Stimulated activated CD4-positive, alpha-beta T cell treated with anti-CD3 and anti-CD28 coated beads, Interleukin-15, amount 100 ng/mL, for 24 hours (primary cell): ENCODE results near the gene ZNF22.

Experiments
- DNase-seq: peaks from one replicate; pipeline ENCODE4 v3.0.0-alpha.2; 2020

The ZNF22 gene

DNA sequence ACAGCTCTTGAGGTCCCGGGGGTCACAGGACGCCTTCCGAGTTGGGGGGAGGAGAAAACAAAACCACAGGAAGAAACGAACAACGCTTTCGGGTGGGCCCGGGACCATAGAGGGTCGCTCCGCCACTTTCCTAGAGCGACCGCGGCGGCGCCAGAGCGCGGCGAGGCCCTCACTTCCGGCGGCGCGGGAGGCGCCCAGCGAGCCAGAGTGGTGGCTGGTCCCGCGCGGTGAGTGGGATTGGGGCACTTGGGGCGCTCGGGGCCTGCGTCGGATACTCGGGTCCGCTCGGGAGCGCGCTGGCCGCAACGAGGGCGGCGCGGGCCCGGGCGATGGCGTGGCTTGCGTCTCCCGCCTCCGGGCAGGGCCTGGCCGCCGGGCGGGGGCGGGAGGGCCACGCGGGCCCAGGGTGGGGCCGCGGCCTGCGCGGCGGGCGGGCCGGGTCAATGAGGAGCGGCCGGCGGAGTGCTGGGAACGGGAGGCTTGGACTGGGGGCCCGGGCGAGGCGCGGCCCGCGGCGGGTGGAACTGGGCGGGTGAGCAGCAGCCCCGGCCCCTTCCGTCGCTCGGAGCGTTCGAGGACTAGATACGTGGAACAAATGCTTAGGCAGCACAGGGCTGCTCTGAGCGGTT, at the start of gene ZNF22:
TSS of gene ZNF22 (plus strand) at position 172 of the 629 bp plus-strand sequence. CDS start 2,446 bp downstream, outside the sequence.
- DNase-seq: peak; percentile 74

DNA sequence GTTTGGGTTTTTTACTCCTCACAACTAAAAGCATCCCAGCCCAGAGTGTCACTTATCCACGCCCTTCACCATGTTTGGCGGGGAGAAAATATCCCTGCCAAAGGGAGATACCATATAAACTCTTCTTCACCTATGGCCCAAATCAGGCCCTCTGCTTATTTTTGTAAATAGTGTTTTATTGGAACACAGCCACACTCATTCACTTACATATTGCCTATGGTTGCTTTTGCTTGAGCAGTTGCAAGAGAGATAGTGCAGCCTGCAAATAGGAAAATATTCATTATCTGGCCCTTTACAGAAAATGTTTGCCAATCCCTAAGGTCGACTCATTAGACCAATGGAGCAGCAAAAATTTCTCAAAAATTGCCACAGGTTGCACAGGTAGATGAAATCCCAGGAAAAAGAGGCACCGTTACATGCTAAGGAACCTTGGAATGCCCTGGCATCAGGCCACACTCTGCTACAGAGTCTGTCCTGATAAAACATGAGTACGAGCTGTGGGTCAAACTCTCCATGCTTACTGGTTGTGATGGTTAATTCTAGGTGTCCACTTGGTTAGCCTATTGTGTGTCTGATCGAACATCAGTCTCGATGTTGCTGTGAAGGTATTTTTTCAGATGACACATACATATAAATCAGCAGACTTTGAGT, 49.0 kb upstream of the ZNF22 start:
- no peak for DNase-seq

DNA sequence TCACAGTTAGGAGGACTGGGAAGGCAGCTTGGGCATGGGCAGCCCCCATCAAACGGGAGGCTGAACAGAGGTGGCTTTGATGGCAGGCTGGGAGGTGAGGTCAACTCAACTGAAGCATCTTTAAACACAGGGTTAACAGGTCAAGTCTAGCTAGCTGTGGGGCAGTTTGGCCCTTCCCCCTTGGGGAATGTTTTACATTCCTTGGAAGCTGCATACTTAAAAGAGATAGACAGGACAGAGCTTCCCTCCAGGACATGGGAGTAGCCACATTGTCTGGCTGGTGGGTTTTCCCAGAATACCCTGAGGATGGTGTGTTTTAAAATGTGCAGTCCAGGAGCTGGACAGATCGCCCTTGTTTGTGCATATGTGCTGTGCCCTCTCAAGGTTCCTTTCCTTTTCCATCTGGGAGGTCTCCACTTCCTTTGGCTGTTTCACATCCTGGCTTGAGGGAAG, 47.9 kb upstream of the ZNF22 start:
- no peak for DNase-seq

DNA sequence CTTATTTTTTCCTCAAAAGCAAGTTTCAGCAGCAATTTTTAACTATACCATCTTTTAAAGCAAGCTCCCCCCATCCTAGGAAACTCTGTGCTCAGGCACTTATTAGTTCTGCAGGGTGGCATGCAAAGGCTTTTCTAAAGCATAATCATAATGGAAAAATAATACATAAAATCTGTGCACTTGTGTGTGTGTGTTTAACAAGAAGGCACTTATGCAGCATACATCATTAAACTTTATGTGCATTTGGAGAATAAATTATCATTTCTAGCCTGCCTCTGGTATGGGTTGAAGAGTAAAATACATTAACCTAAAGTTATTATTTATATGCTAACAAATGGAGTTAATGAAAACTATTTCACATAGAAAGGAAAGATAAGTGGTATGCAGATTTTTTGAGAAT, 46.7 kb upstream of the ZNF22 start:
- DNase-seq: no peak

DNA sequence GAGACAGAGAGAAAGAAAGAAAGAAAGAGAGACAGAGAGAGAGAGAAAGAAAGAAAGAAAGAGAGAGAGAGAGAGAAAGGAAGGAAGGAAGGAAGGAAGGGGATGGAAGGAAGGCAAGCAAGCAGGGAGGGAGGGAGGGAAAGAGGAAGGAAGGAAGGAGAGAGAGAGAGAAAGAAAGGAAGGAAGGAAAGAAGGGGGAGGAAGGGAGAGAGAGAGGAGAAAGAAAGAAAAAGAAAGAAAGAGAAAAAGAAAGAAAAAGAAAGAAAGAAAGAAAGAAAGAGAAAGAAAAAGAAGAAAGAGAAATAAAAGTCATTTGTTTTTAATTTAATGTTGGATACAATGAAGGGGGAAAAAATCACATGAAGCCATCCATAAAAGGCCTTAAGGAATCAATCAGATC, 45.8 kb upstream of the ZNF22 start:
- DNase-seq: no peak

DNA sequence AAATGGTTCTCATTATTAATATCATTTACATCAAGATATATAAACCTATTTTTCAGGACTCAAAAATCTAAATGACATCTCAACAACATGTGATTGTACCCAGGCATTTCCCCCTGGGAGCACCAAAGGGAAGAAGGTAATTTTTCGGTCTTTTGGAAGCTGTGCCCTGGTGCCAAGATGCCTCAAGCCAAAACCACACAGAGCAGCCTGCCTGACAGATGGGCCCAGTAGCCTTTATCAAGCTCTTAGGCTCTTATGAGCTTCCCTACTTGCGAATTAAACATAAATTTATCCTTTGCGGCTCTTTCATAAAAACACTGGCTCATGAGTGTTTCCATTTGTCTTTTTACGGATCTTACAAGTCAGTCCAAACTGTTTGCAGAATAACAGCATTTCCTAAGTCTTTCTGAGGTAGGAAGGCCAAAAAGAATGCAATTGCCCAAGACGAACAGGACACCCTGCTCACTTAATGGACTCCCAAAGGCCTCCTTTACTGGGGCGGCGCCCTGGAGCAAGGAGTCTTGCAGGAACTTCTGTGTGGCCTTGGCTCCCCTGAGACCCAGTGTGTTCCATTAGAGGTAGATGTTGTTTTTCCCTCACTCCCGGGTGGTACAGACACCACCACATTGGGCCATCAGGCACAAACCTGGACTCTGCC, 45.2 kb upstream of the ZNF22 start:
- DNase-seq: no peak

DNA sequence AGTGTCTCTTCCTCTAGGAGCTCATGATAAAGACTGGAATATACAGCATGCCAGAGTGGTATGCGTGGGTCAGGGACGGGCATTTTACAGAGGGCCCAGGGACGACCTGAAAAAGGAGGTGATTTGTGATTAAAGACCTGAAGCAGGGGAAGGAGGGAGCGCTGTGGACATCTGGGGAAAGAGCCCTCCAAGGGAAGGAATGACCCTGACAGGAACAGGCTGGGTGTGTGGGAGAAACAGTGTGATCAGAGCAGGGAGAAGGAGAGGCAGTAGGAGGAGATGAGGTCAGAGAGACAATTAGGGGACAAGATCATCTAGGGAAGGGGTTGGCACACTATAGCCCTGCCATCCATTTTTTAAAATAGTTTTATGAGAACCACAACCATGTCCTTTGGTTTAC, 44.5 kb upstream of the ZNF22 start:
- no peak for DNase-seq

DNA sequence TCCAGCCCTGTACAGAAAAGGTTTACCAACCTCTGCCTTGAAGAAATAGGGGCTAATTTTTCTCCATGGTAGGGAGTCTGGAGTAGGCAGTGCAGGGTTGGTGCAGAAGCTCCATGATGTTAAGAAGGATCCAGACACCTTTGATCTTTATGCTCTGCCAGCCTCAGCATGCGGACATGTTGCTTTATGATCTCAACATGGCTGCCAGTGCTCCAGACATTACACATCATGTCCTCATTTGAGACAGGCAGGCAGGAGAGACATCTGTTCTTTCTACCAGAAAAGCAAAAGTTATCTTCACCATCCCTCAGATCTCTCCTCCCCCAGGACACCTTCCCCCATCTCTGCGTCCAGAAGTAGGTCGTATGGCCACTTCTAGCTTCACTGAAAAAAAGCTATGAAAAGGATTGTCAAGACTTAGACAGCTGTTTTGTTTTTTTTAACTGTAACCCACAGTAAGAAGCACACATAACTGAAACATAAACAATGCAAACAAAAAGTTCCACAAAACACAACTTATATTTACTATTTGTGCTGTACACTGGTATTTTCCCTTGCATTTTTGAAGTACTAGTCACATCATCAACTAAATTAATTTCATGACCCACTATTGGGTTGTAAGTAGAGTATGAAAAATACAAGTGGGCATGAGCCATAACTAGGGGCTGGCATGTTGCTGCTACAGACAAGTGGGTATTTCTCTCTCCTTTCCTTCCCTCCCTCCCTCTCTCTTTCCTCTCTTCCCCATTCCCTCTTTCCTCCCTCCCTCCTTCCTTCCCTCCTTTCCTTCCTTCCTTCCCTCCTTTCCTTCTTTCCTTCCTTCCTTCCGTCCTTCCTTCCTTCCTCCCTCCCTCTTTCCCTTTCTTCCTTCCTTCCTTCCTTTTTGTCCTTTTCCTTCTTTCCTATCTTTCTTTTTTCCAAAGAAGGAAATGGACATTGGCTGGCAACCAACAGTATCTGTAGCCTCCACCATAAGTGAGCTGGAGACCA, 43.7 kb upstream of the ZNF22 start:
- no peak for DNase-seq

DNA sequence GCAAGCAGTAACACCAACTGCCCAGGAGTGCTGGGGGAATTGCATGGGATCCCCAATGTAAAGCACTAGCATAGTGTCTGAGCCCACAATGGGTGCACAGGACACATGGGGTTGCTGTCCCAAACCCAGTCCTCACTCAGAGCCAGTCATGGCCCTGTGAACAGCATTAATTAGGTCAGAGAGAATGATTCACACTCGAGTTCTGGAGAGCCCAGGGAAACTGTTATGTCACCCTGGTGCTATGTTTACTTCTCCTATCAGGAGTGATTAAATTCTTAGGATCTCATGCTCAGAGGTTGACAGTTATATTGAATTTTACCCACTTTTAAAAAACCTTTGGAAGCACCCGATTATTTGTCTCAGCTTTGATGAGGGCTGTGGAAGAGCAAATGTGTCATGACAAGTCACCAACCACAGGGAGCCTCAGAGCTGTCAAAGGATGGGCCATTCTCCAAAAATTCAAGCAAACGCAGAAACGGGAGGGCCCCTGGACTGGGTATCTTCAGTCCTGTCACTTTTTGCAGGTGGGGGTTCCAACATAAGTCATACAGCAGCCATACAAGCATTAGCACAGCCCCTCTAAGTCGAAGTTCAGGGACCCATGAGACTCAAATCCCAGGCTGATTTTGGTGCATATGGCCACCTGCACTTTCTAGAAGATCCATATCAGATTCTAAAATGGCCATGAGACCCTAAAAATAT, 42.4 kb upstream of the ZNF22 start:
- DNase-seq: no peak

DNA sequence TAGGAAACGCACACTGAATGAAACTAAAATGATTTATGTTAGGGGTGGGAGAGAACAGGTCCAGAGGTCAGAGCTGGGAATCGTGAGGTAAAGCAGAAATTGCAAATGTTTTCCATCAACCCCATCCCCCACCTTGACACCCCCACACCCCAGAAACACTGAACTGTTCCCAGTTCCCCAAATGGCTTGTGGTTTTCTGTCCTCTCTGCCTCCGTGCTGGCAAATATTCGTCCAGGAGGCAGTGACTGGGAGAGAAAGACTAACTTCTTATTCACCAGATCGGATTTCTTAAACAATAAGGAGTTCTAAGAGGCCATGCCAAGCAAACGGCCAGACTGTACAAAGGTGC, 41.9 kb upstream of the ZNF22 start:
- DNase-seq: no peak

DNA sequence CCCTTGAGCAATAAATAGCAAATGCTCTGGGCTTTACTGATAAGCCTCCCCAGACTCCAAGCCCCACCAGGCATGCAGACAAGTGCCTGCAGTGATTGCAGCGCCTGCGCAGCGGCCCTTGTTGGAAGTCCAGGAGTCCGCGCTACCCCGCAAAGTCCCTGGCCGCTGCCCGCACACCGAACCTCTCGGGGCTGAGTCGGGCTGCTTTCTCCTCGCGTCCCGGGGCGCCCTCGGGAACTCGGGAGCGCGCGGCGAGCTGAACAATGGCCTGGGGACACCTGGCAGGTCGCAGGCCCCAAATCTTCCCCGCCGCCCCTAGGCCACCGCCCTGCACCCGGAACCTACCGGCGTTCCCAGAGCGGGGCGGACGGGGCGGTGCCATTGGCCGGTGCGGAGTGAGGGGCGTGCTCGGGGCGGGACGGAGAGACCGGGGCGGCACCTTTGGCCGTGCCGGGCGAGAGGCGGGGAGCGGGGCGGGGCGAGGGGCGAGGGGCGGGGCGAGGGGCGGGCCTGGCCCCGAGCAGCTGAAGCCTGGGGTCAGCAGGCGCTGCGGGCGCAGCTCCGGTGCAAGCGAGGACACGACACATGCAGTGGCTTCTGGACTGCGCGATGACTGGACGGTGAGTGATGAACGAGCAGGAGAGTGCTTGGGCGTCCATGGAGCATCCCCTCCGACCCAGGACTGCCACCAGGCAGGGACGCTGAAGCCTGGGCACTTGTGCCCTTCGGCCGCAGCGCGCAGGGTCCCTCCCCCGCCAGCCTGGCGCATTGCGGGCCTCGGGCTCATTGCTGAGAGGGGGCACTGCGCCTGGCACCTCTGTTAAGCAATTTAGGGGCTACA, 41.3 kb upstream of the ZNF22 start, which contains the start of gene RASSF4:
TSS of gene RASSF4 (plus strand) at position 556 of the 841 bp plus-strand sequence. CDS start 10,401 bp downstream, outside the sequence.
- peak; percentile 96 for DNase-seq

DNA sequence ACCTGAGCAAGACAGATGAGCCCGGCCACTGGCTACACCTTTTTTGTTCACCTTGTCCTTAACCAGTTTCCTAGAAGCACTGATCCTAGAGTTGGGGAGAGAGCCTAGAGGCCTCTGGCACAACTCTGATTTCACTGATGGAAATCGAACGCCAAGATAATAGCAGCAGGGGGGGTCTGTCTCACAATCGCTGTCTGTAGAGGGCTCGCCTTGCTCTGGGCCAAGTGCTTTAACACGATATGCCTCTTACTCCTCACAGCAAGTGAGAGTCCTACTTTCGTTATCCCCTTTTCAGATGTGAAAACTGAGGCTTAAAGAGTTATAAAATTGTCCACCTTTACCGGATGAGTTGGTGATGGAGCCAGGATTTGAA, 40.6 kb upstream of the ZNF22 start:
- DNase-seq: no peak

DNA sequence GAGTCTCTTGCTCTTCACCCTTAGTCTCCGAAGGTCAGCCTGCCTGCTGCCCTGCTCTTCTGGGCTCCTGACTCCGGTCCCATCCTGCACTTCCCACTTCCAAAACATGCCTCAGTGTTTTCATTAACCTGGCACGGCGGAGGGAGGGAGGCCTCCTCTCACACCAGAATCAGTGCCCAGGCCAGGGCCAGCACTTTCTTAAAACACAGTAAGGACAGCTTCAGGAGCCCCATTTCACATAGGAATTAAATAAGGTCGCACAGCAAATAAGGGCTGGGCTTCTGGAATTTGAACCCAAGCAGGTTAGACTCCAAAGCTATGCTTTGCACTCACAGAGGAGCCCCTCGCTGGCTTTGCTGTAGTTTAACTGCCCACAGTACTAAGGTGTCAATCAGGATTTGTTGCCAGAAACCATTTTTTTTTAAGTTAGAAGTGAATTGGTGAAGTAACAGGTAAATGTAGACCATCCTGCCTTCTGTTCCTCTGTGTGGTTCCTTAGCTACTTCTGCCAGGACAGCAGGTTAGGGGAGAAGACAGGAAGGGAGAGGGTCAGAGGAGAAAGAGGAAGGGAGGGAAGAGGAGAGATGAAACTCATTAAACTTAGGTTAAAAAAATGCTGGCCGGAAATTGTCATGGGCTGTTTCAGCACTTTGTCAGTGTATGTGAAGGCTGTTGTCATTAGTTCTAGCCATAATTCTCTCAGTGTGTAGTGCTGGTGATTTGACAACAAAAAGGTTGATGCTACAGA, 40.1 kb upstream of the ZNF22 start:
- DNase-seq: no peak

DNA sequence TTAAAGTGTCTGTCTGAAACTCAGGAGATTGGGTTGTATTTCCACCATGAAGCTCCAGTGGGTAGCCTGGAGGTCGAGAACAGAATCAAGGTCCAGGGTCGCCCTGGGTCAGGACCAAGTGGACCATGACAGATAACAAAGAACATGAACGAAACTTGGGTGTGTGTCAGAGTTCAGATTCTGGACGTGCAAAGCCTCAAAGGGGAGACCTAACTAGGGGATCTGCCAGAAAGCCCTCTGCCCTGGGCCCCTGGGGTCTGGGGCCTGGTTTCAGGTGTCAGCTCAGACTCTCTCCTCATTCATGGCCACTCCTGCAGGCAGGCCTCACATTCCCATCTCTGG, 39.5 kb upstream of the ZNF22 start:
- no peak for DNase-seq

DNA sequence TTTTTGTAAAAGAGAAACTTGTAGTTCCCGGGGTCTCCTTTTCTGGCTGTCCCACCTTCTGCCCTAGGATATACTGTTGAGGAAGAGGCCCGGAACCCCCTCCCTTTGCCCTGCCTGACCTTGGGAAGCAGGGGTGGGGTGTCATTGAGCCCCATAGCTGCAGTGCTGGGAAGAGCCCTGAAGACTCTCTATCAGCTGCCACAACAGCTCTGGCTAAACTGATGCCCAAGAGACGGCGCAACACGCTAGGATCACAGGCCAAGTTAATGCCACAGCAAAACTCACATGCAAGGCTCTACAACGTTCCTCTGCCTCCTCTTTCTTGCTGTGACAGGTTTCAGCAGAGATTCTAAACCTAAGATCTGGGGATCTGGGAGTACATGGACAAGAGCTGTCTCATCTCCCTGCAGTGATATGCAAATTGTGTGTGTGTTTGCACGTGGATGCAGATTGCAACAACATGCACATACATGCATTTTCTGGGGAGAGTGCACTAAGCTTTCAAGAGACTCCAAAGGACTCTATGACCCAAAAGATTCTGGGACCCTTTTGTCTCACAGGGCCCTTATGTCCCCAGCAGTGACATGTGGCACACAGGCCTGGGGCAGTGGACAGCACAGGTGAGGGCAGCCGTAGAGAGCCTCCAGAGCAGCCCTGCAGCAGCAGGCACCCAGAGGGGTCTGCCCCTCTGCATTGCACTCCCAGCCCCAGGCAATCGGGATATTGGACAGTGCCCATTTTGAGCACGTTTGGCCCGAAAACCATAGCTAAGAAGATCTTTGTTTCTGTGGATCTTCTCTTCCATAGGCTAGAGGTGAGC, 38.6 kb upstream of the ZNF22 start:
- DNase-seq: no peak

DNA sequence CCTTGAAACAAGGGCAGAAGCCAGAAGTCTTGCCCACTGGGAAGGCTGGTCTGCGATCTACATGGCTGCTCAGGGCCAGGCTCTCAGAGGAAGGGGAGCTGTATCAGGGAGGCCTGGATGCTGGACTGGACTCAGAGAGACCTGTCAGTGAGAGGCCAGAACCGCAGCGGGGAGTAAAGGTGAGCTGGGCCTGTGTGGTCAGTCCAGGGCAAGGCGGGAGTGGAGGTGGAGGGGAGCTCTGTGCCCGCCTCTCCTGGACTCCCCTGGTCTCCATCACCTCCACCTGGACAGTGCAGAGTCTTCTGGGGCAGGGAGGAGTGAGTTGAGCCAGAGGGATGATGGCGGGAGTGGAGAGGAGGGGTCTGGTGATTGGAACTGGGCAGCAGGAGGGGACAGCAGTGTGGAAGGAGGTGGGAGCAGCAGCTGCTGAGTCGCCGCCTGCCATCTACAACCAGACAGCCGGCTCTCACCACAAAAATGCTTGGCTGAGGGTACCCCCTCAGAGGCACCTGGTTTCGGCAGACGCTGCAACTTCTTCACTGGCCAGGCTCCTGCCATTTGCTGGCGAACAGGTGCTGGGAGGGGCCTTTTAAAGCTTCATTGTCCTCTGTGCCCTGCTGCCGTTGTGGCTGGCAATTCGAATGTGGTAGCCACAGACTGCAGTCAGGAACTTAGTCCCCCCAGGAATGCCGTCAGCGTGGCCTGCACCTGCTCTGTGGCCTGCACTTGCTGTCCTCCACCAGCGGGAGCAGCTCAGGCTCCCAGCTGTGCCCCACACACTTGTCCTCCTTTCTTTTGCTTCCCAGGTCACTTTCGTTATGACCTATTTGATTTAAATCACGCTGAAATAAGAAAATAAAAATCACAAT, 37.6 kb upstream of the ZNF22 start:
- DNase-seq: no peak

DNA sequence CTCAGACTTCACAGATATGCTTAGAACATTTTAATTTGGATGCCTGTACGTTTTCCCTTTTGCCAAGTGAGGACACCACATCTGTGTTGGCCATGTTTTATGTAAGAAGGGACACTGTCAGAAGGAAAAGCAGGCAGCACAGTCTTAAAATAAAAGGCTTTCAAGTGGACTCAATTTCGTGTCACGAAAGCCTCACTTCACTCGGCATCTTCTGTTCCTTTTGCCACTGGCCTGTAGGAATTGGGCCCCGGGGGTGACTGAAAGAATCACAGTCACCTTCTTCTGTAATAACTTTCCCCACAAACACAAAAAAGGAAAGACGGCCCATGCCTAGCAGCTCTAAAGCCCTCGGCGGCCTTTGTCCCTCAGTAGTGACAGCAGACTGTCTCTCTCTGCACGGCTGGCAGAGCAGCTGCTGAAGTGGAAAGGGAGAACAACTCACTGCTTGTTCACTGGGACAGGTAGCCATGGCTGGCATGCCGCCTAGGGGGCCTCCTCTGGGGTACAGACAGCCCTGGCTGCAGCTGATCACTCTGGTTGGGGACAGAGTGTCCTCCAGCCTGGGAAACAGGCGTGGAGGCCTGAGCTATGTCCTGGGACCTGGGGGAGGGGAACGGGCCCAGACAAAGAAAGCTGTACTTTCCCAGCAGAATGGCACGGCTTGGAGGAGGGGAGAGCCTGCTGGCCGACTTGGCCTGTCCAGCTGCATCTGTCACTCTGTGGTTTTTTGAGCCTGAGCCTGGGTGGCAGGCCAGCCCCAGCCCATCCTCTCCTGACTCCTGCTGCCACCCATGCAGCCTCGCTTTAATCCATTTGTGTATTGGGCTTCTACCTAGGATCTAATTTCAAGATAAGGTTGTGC, 36.7 kb upstream of the ZNF22 start:
- no peak for DNase-seq

DNA sequence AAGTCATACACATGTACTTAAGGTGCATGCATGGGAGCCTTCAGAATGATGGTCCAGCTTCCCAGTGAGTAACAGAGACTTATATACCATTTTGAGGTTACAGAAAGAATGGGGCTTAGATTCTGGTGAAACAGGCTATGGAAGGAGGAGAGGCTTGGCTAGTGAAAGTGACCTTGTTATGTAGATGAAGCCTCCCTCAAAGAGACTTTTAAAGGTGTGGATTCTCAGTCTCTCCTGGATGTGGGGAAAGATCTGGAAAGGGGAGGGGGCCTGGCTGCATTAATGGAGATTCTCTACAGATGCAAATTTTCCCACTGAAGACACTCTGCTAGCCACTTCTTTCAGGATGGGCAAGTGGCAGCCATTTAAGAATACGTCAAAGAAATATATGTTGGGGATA, 35.6 kb upstream of the ZNF22 start:
- DNase-seq: no peak
